Retina (tissue), 1 donor: ENCODE data around the gene PLEKHD1.

Source experiments
- DNase-seq: peaks from one replicate; pipeline ENCODE4 v3.0.0-alpha.2; 2016

Gene PLEKHD1

GRCh38 chr14:69519204-69520100 lies 34.9 kb downstream of the PLEKHD1 start:
- no peak for DNase-seq

- no peak for DNase-seq
Observed at GRCh38 chr14:69522026-69522425, 37.5 kb downstream of the PLEKHD1 start.

- no peak for DNase-seq
Observed at GRCh38 chr14:69525896-69526295, 41.4 kb downstream of the PLEKHD1 start.

- no peak for DNase-seq
Observed at GRCh38 chr14:69527635-69528034, 43.1 kb downstream of the PLEKHD1 start.

- DNase-seq: no peak
Observed at GRCh38 chr14:69528143-69528542, 43.6 kb downstream of the PLEKHD1 start.

GRCh38 chr14:69528930-69529329 lies 44.4 kb downstream of the PLEKHD1 start:
- no peak for DNase-seq

- DNase-seq: no peak
Observed at GRCh38 chr14:69529563-69529962, 45.0 kb downstream of the PLEKHD1 start.

- DNase-seq: no peak
Observed at GRCh38 chr14:69530095-69530494, 45.6 kb downstream of the PLEKHD1 start.

- no peak for DNase-seq
Observed at GRCh38 chr14:69531135-69531534, 46.6 kb downstream of the PLEKHD1 start.

GRCh38 chr14:69532561-69533340 lies 48.2 kb downstream of the PLEKHD1 start:
- no peak for DNase-seq

GRCh38 chr14:69535230-69535848 lies 50.8 kb downstream of the PLEKHD1 start:
- peak; percentile 66 for DNase-seq

- no peak for DNase-seq
Observed at GRCh38 chr14:69536971-69537370, 52.4 kb downstream of the PLEKHD1 start.

- no peak for DNase-seq
Observed at GRCh38 chr14:69537900-69538299, 53.4 kb downstream of the PLEKHD1 start.

GRCh38 chr14:69538766-69539165 lies 54.2 kb downstream of the PLEKHD1 start:
- no peak for DNase-seq

GRCh38 chr14:69539631-69540410 lies 55.3 kb downstream of the PLEKHD1 start:
- DNase-seq: no peak

GRCh38 chr14:69540654-69541335 lies 56.3 kb downstream of the PLEKHD1 start:
- DNase-seq: no peak

GRCh38 chr14:69542311-69542710 lies 57.8 kb downstream of the PLEKHD1 start:
- DNase-seq: no peak

GRCh38 chr14:69543341-69544115 lies 59.0 kb downstream of the PLEKHD1 start:
- DNase-seq: peak; percentile 78

- DNase-seq: peak; percentile 96
Observed at GRCh38 chr14:69547701-69548348, 63.3 kb downstream of the PLEKHD1 start.

- no peak for DNase-seq
Observed at GRCh38 chr14:69548566-69548965, 64.0 kb downstream of the PLEKHD1 start.

GRCh38 chr14:69551511-69551910 lies 67.0 kb downstream of the PLEKHD1 start:
- DNase-seq: no peak
